CD1c-positive myeloid dendritic cell (primary cell): ENCODE measurements around the gene RUNX1.
"Not testable (repeated sequence)": the region's sequence is repeated elsewhere in the genome, so short reads cannot be mapped to it uniquely, and the experiment has no call there.

Experiments used
- DNase-seq: peaks from one replicate; pipeline ENCODE4 v3.0.0-alpha.2; 2016; ENCODE audit errors: extremely low spot score

RUNX1 gene

GRCh38 chr21:35016517-35017188 is 32.4 kb downstream of the RUNX1 start:
- DNase-seq: no peak

- DNase-seq: no peak
These were observed 33.0 kb downstream of the RUNX1 start for GRCh38 chr21:35016071-35016470.

- no peak for DNase-seq
These were observed 33.6 kb downstream of the RUNX1 start for GRCh38 chr21:35015435-35016024.

GRCh38 chr21:35014302-35015041 is 34.6 kb downstream of the RUNX1 start:
- DNase-seq: no peak

GRCh38 chr21:35011681-35012080 is 37.4 kb downstream of the RUNX1 start:
- DNase-seq: no peak

- DNase-seq: no peak
These were observed 38.7 kb downstream of the RUNX1 start for GRCh38 chr21:35010447-35010846.

GRCh38 chr21:35007348-35007747 is 41.8 kb downstream of the RUNX1 start:
- DNase-seq: no peak

- DNase-seq: no peak
These were observed 42.3 kb downstream of the RUNX1 start for GRCh38 chr21:35006771-35007170.

- DNase-seq: no peak
These were observed 42.9 kb downstream of the RUNX1 start for GRCh38 chr21:35006248-35006647.

- no peak for DNase-seq
These were observed 43.4 kb downstream of the RUNX1 start for GRCh38 chr21:35005560-35006224.

GRCh38 chr21:35005077-35005476 is 44.0 kb downstream of the RUNX1 start:
- DNase-seq: no peak

GRCh38 chr21:35004314-35004713 is 44.8 kb downstream of the RUNX1 start:
- DNase-seq: no peak

- no peak for DNase-seq
These were observed 46.0 kb downstream of the RUNX1 start for GRCh38 chr21:35002879-35003722.

- peak; percentile 46 for DNase-seq
These were observed 49.6 kb downstream of the RUNX1 start for GRCh38 chr21:34999397-34999941.

GRCh38 chr21:34998176-34998575 is 50.9 kb downstream of the RUNX1 start:
- DNase-seq: no peak

- peak; percentile 26 for DNase-seq
These were observed 51.8 kb downstream of the RUNX1 start for GRCh38 chr21:34997294-34997693.

GRCh38 chr21:34996304-34997101 is 52.6 kb downstream of the RUNX1 start:
- peak; percentile 74 for DNase-seq

GRCh38 chr21:34995979-34996303 is 53.2 kb downstream of the RUNX1 start:
- no peak for DNase-seq

GRCh38 chr21:34994766-34995631 is 54.1 kb downstream of the RUNX1 start:
- DNase-seq: peak; percentile 73

GRCh38 chr21:34993521-34993921 is 55.6 kb downstream of the RUNX1 start:
- DNase-seq: not testable (repeated sequence)
